ENCODE results near the gene MISP3. TPM values are rescaled to one million over a fixed set of nuclear protein-coding genes. Genes with fewer than 3 reads are reported as not detected.
A peak's percentile ranks its signal among the peaks of the same experiment; 100 is the strongest.

MISP3 gene
- total and polyA plus RNA-seq, 9 of the 15 experiments (the other 6 are each of a cell fraction or from before 2014, with no cell fraction given) = 0.25 to 5.6 (median 1.6) TPM

DNA sequence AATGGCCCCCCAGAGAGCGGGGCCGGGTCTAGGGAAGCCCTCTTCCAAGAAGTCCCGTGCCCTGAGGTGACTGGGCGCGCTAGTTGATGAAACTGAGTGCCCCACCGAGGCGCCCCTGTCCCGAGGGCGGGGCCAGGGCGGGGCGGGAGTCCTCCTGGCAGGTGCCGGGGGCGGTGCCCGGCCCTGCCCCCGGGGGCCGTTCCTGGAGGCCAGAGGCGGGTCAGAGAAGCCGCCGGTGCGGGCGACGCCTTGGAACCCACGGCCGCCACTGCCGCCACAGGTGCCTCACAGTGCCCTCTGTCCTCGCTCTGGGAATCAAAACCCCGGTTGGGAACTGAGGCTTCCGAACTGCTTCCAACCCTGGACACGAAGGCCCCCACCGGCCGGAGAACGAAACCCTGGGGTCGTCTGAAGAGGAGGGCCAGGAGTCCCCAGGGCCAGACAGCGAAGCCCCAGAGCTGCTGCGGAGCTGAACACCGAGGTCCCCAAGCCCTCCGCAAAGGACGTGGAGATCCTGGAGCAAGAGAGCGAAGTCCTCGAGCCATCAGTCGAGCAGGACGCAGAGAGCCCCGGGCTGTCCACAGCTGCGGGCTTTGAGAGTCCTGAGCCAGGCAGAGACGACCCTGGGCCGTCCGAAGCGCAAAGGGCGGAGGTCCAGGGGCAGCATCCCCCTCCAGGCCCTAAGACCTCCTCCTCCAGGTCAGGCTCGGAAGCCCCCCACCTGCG is at the start of gene MISP3 (continued):
- TF ChIP-seq ZBTB40 (IDR thresholded peaks at IDR 0.05) = peak; percentile 55
- no peak for TF ChIP-seq ZBTB40 (CRISPR knock-in tag; IDR thresholded peaks at IDR 0.05)
- peak; percentile 1 for TF ChIP-seq PCBP1 (IDR thresholded peaks at IDR 0.05; ENCODE audit: low read depth, low read length, poor library complexity, severe bottlenecking)
- TF ChIP-seq HDAC2 (IDR thresholded peaks at IDR 0.05) = peak; percentile 40; the same call in 1 of the 2 replicates
- TF ChIP-seq MAZ (CRISPR knock-in tag; conservative IDR thresholded peaks at IDR 0.05 in 1 of 2, IDR thresholded peaks at IDR 0.05 in 1 of 2) = peak in 1 of 2 experiments; percentile 22; a peak in 1 of 4 replicates
- TF ChIP-seq, protein P1, sequence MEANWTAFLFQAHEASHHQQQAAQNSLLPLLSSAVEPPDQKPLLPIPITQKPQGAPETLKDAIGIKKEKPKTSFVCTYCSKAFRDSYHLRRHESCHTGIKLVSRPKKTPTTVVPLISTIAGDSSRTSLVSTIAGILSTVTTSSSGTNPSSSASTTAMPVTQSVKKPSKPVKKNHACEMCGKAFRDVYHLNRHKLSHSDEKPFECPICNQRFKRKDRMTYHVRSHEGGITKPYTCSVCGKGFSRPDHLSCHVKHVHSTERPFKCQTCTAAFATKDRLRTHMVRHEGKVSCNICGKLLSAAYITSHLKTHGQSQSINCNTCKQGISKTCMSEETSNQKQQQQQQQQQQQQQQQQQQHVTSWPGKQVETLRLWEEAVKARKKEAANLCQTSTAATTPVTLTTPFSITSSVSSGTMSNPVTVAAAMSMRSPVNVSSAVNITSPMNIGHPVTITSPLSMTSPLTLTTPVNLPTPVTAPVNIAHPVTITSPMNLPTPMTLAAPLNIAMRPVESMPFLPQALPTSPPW (CRISPR knock-in tag; IDR thresholded peaks at IDR 0.05) = no peak
